GM12891 (cell line): Measurements from ENCODE around the gene NECTIN1.

Experiments used
- POLR2A ChIP-seq: IDR thresholded peaks from 2 replicates; pipeline ENCODE4 v1.6.1; 2011; ENCODE audit warnings: low read depth, low read length, control low read depth
- POLR2AphosphoS5 ChIP-seq: IDR thresholded peaks from 2 replicates; pipeline ENCODE4 v1.6.1; 2011; ENCODE audit warnings: low read depth, low read length, control low read depth
- TAF1 ChIP-seq: IDR thresholded peaks from 2 replicates; pipeline ENCODE4 v1.6.1; 2011; ENCODE audit warnings: low read depth, low read length, control low read depth

GRCh38 chr11:119639642-119640205 lies 89.3 kb downstream of the NECTIN1 start:
- TF ChIP-seq POLR2AphosphoS5 (no peak), POLR2A (no peak), TAF1 (no peak)
